Adrenal gland (tissue), 12 donors: ENCODE results near the gene SLAMF8. TPM values are rescaled to one million over a fixed set of nuclear protein-coding genes. Genes with fewer than 3 reads are reported as not detected.

ENCODE experiments used
- DNase-seq, 7 donors: peaks; one replicate each; pipeline ENCODE4 v3.0.0-alpha.2; 2019 to 2020
- H3K27ac ChIP-seq, 5 donors: fragments of 200-600 bp; sonication (generic) in 4 of 5; 1 replicate in 3 of 5; 2 replicates in 2 of 5; pipeline versions ENCODE4 v1.5.1 to v1.8.0; 2016 to 2020; ENCODE audit warnings: mild to moderate bottlenecking in 1 of 5
- H3K27me3 ChIP-seq: fragments of 200-600 bp; 2 replicates; pipeline ENCODE4 v1.8.0; 2021
- H3K36me3 ChIP-seq, 2 donors: fragments of 200-600 bp; replicated peaks in 1 of 2; 1 replicate in 1 of 2; 2 replicates in 1 of 2; pipeline versions ENCODE4 v1.5.1 to v1.8.0; 2018 to 2022
- H3K4me1 ChIP-seq, 2 donors: fragments of 200-600 bp; replicated peaks in 1 of 2; 1 replicate in 1 of 2; 2 replicates in 1 of 2; pipeline versions ENCODE4 v1.5.1 to v1.8.0; 2018 to 2021
- H3K4me3 ChIP-seq, 4 donors: fragments of 200-600 bp; sonication (generic) in 3 of 4; one replicate each; pipeline ENCODE4 v1.5.1; 2016 to 2018
- H3K9me3 ChIP-seq, 3 donors: fragments of 200-600 bp; sonication (generic) in 1 of 3; replicated peaks in 1 of 3; 1 replicate in 2 of 3; 2 replicates in 1 of 3; pipeline versions ENCODE4 v1.5.1 to v1.8.0; 2016 to 2021
- CTCF ChIP-seq, 6 experiments: fragments of 450-650 bp in 4 of 6; fragments of 200-600 bp in 2 of 6; sonication (generic) in 1 of 6; IDR thresholded peaks; 1 replicate in 5 of 6; 2 replicates in 1 of 6; pipeline versions ENCODE4 v1.5.1 to v1.8.0; 2016 to 2021; ENCODE audit warnings: antibody characterized with exemption in 6 of 6, mild to moderate bottlenecking in 2 of 6, moderate library complexity in 1 of 6
- POLR2A ChIP-seq, 2 donors: fragments of 450-650 bp; IDR thresholded peaks; one replicate each; pipeline ENCODE4 v1.6.1; 2017; ENCODE audit warnings: antibody characterized with exemption in 2 of 2, mild to moderate bottlenecking in 2 of 2, moderate library complexity in 1 of 2
- WGBS, 4 donors: extraction: QIAGEN DNeasy Blood & Tissue Kit in 2 of 4; methylation state at CpG; one replicate each; pipeline versions ENCODE4 v1.1.5 to v1.1.7; 2013 to 2017; 5-methylcytosine and 5-hydroxymethylcytosine counted together
- intact Hi-C, 2 donors: fragments of 100-400 bp; cut with DNase I; formaldehyde crosslinking; loops; one replicate each; pipeline versions ENCODE4 v1.14.1 to v1.15.0; 2022 to 2023
- polyA plus RNA-seq, 3 donors: library from polyadenylated mRNA; stranded (reverse); fragments of 200-250 nt in 2 of 3; fragments of 350-450 nt in 1 of 3; fragmentation: Illumina TruSeq in 1 of 3; extraction: RNeasy Lipid Tissue Mini Kit (QIAGEN cat#74804) in 1 of 3; gene quantifications; one replicate each; pipeline ENCODE4 v1.2.3, GENCODE V29; 2013 to 2014
- total RNA-seq, 9 donors: library from RNA; depleted of rRNA in 4 of 9; stranded (reverse); fragments of >200 nt in 4 of 9; fragments of 120-200 nt in 1 of 9; fragmentation: NEBNext Ultra II Directional in 1 of 9; extraction: Animal tissue kit (Norgen Biotek cat#: 25700) in 1 of 9; gene quantifications; one replicate each; pipeline versions ENCODE4 v1.1.0 to v1.2.4, GENCODE V29; 2013 to 2023
- donor health status: healthy with polysubstance abuse.
- donor health status: Bipolar disorder and iron deficiency.
- donor health status: DM: yes; HTN: yes; CAD: no.
- donor health status: DM: no; HTN: no; CAD: no.
- donor health status: DM: no; HTN: no; CAD: no.
- donor health status: DM: yes; HTN: yes; CAD: no.

Gene SLAMF8
- total and polyA plus RNA-seq, 12 donors, result 0.55 to 24.2 (median 9.0) TPM

GRCh38 chr1:159869173-159869572 lies 42.5 kb downstream of the SLAMF8 start:
- 35 to 44% (median 41%) methylated on average over 3 to 4 of the region's 4 CpGs for WGBS, 4 donors
- no peak overlapping the region for H3K4me3 ChIP-seq
- H3K4me1 ChIP-seq, result no peaks in the 10 kb centered on the region
- H3K36me3 ChIP-seq, result no peaks in the 10 kb centered on the region
- H3K9me3 ChIP-seq, result no peaks in the 10 kb centered on the region
- H3K27me3 ChIP-seq, result no peaks in the 10 kb centered on the region
- intact Hi-C loops, result no loop called here
- no peak overlapping the region for H3K27ac ChIP-seq
- no peak for TF ChIP-seq CTCF (IDR thresholded peaks at IDR 0.05)
- no peak for TF ChIP-seq POLR2A (IDR thresholded peaks at IDR 0.05)
- DNase-seq, result peak in 5 of 7 donors; percentile 13 to 65 (median 27)

GRCh38 chr1:159869607-159870006 lies 42.9 kb downstream of the SLAMF8 start:
- no peak for DNase-seq
- H3K4me1 ChIP-seq, result no peaks in the 10 kb centered on the region
- no peak for TF ChIP-seq POLR2A (IDR thresholded peaks at IDR 0.05)
- TF ChIP-seq CTCF (IDR thresholded peaks at IDR 0.05), result no peak
- WGBS, 4 donors, result 56 to 71% (median 66%) methylated on average over 1 of the region's 1 CpG
- no peak overlapping the region for H3K27ac ChIP-seq
- no peaks in the 10 kb centered on the region for H3K36me3 ChIP-seq
- H3K9me3 ChIP-seq, result no peaks in the 10 kb centered on the region
- intact Hi-C loops, result no loop called here
- no peak overlapping the region for H3K4me3 ChIP-seq
- H3K27me3 ChIP-seq, result no peaks in the 10 kb centered on the region

- Histone ChIP-seq H3K36me3 (no peaks in the 10 kb centered on the region), H3K4me1 (no peaks in the 10 kb centered on the region), H3K9me3 (no peaks in the 10 kb centered on the region), H3K27ac (no peak overlapping the region), H3K4me3 (no peak overlapping the region), H3K27me3 (no peaks in the 10 kb centered on the region)
- whole genome bisulfite sequencing, 4 donors, result 76 to 90% (median 82%) methylated on average over 5 of the region's 5 CpGs
- TF ChIP-seq POLR2A (IDR thresholded peaks at IDR 0.05), result no peak
- TF ChIP-seq CTCF (IDR thresholded peaks at IDR 0.05), result no peak
- intact Hi-C loops, result no loop called here
- DNase-seq, result no peak
Measured at GRCh38 chr1:159870704-159871103, 44.0 kb downstream of the SLAMF8 start.

GRCh38 chr1:159872891-159873290 lies 46.2 kb downstream of the SLAMF8 start:
- Histone ChIP-seq H3K27ac (no peak overlapping the region), H3K4me3 (no peak overlapping the region), H3K36me3 (no peaks in the 10 kb centered on the region), H3K27me3 (no peaks in the 10 kb centered on the region), H3K4me1 (no peaks in the 10 kb centered on the region), H3K9me3 (no peaks in the 10 kb centered on the region)
- intact Hi-C loops, result no loop called here
- TF ChIP-seq CTCF (IDR thresholded peaks at IDR 0.05) (no peak), POLR2A (IDR thresholded peaks at IDR 0.05) (no peak)
- DNase-seq, result no peak
- 82 to 92% (median 85%) methylated on average over 14 to 15 of the region's 15 CpGs for WGBS, 4 donors
